Progenitor cell of endocrine pancreas (in vitro differentiated cells): Measurements from ENCODE around the gene MESP2. TPM values are rescaled to one million over a fixed set of nuclear protein-coding genes. Genes with fewer than 3 reads are reported as not detected.

Experiments used
- DNase-seq: peaks from one replicate; pipeline ENCODE4 v3.0.0; 2021; ENCODE audit warnings: low spot score; ENCODE audit not compliant: unreplicated experiment
- H3K27ac Mint-ChIP-seq: 2 replicates; pipeline ENCODE4 v1.8.0; 2021; ENCODE audit warnings: mild to moderate bottlenecking, moderate library complexity, mixed read lengths
- H3K27me3 Mint-ChIP-seq: 2 replicates; pipeline ENCODE4 v1.8.0; 2021; ENCODE audit warnings: mixed read lengths
- H3K36me3 Mint-ChIP-seq: 2 replicates; pipeline ENCODE4 v1.8.0; 2022; ENCODE audit warnings: mixed read lengths; ENCODE audit not compliant: insufficient read depth
- H3K4me1 Mint-ChIP-seq: 2 replicates; pipeline ENCODE4 v1.8.0; 2021; ENCODE audit warnings: low read depth, mixed read lengths
- H3K4me3 Mint-ChIP-seq: 2 replicates; pipeline ENCODE4 v1.8.0; 2021; ENCODE audit warnings: low read depth, mild to moderate bottlenecking, moderate library complexity, mixed read lengths
- H3K9me3 Mint-ChIP-seq: 2 replicates; pipeline ENCODE4 v1.8.0; 2021; ENCODE audit warnings: low read depth, mixed read lengths
- CTCF ChIP-seq: fragments of 200-600 bp; sonication (generic); IDR thresholded peaks from one replicate; pipeline ENCODE4 v1.5.0; 2021; ENCODE audit warnings: antibody characterized with exemption, mild to moderate bottlenecking; ENCODE audit not compliant: unreplicated experiment
- total RNA-seq: library from RNA; stranded (reverse); gene quantifications from 2 replicates; pipeline ENCODE4 v1.2.1, GENCODE V29; 2021

The MESP2 gene
- total RNA-seq, 1 donor from 2014 or later, result not detected

GRCh38 chr15:89825271-89825940 is 49.3 kb downstream of the MESP2 start:
- Mint-ChIP-seq H3K27ac (no peak overlapping the region), H3K36me3 (no peaks in the 10 kb centered on the region), H3K27me3 (peaks cover 16% of the 10 kb centered on the region), H3K4me1 (peaks cover 12% of the 10 kb centered on the region), H3K9me3 (no peaks in the 10 kb centered on the region), H3K4me3 (no peak overlapping the region)
- TF ChIP-seq CTCF, result no peak
- DNase-seq, result no peak

DNA sequence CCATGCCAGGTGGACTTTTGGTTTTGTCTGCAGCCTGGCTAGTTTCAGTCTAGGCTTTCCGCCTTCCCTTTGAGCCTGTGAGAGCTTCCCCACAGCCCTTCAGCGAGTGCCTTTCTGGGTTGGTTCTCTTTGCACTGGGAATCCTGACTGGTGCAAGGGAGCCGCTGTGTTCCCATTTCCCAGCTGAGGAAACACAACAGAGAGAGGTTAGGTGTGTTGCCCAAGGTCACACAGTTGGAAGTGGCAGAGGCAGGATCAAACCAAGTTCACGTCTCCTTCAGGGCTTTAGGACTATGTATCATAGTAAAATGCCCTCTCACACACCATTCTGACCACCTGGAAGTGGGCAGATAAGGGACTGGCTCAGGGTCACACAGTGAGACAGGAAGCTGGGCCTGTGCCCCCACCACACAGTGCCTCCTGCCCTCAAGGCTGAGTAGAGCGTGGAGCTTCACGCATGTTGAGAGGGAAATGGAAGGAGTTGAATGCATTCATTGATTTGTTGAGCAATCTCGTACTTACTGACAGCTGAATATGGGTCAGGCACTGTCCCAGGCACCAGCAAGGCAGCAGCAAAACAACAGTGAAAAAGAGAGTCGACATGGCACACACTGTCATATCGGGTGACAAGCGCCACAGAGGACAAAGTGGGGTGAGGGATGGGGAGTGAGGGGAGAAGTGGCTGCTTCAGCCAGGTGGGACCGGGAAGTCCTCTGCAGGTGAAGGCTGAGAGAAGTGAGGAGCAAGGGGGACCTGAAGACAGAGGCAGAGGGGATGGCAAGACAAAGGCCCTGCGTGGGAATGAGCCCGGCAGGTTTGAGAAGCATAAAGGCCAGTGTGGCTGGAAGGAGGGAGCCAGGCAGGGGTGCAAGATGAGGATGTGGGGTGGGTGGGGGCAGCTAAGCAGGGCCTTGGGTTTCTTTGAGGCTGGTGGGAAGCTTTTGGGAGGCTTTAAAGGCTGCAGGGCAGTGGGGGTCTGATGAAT is 50.8 kb downstream of the MESP2 start:
- no peak overlapping the region for H3K4me3 Mint-ChIP-seq
- no peak overlapping the region for H3K27ac Mint-ChIP-seq
- H3K9me3 Mint-ChIP-seq, result no peaks in the 10 kb centered on the region
- no peak for TF ChIP-seq CTCF
- H3K4me1 Mint-ChIP-seq, result peaks cover 12% of the 10 kb centered on the region
- no peak for DNase-seq
- peaks cover 6% of the 10 kb centered on the region for H3K27me3 Mint-ChIP-seq
- H3K36me3 Mint-ChIP-seq, result no peaks in the 10 kb centered on the region

GRCh38 chr15:89827829-89828228 is 51.7 kb downstream of the MESP2 start:
- no peaks in the 10 kb centered on the region for H3K36me3 Mint-ChIP-seq
- H3K27me3 Mint-ChIP-seq, result no peaks in the 10 kb centered on the region
- H3K4me3 Mint-ChIP-seq, result no peak overlapping the region
- H3K4me1 Mint-ChIP-seq, result peaks cover 12% of the 10 kb centered on the region
- no peak for TF ChIP-seq CTCF
- no peaks in the 10 kb centered on the region for H3K9me3 Mint-ChIP-seq
- no peak for DNase-seq
- H3K27ac Mint-ChIP-seq, result no peak overlapping the region

Other genes with a start within 250 kb of the MESP2 start
- 13.9 and 14.7 TPM in 2 replicates for gene TICRR, start 200.9 kb upstream of the MESP2 start, total RNA-seq
- 21.8 and 22.8 TPM in 2 replicates for gene KIF7, start 120.9 kb upstream of the MESP2 start, total RNA-seq
- gene PLIN1, start 97.0 kb upstream of the MESP2 start, total RNA-seq, result 0.24 and 0.40 TPM in 2 replicates
- gene PEX11A, start 85.6 kb upstream of the MESP2 start, total RNA-seq, result 4.8 and 4.9 TPM in 2 replicates
- gene WDR93, start 85.5 kb upstream of the MESP2 start, total RNA-seq, result 0.91 and 1.3 TPM in 2 replicates
- 0.50 and 0.51 TPM in 2 replicates for gene MESP1, start 25.1 kb upstream of the MESP2 start, total RNA-seq
- 1.7 and 1.8 TPM in 2 replicates for gene ANPEP, start 38.5 kb downstream of the MESP2 start, total RNA-seq
- 29.2 and 30.9 TPM in 2 replicates for gene AP3S2, start 117.7 kb downstream of the MESP2 start, total RNA-seq
- gene ARPIN, start 136.6 kb downstream of the MESP2 start, total RNA-seq, result 19.6 and 20.4 TPM in 2 replicates
- 69.3 and 70.0 TPM in 2 replicates for gene ZNF710, start 225.0 kb downstream of the MESP2 start, total RNA-seq